ENCODE measurements around the gene ATP4B.

The ATP4B gene

DNA sequence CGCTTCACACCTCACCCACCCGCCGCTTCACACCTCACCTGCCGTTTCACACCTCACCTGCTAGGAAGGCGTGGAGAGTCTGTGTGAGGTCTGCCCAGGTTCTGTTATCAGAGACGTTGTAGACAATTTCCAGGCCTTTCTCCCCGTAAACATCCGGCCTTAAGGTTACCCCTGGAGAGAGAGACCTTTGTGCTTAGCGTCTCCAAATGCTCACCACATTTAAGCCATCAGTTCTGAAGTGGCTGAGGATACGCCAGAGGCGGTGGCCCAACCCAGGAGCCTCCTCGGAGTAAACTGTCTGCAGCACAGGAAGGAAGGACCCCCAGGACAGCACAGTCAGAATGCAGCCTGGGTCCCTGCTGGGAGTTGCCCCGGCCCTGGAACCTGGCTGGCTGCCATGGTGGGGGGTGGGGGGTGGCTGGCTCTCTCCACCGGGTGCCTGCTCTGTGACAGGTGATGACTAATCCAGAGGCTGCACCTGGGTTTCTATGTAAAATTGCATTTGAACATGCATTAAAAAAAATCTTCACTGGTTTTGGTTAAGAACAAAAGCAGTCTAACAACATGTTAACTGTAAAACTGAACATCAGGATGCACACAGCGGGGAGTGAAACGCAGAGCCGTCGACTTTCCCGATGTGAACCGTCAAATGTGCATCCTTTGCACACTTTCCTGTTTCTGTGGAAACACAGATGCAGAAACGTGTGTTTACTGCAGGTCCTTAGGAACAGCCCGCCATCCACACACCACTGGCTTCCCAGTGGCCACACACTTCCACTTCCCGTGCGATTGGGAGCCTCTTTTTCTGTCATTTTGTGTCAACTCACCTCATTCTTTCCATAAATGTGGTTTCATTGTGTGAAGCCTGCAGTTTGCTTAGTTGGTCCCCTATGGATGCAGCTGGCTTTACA is 4.5 kb downstream of the ATP4B start:
- no peak for DNase-seq (ENCODE audit: low read depth)

GRCh38 chr13:113652404-113653263 is 5.4 kb downstream of the ATP4B start:
- TF ChIP-seq, protein P1, sequence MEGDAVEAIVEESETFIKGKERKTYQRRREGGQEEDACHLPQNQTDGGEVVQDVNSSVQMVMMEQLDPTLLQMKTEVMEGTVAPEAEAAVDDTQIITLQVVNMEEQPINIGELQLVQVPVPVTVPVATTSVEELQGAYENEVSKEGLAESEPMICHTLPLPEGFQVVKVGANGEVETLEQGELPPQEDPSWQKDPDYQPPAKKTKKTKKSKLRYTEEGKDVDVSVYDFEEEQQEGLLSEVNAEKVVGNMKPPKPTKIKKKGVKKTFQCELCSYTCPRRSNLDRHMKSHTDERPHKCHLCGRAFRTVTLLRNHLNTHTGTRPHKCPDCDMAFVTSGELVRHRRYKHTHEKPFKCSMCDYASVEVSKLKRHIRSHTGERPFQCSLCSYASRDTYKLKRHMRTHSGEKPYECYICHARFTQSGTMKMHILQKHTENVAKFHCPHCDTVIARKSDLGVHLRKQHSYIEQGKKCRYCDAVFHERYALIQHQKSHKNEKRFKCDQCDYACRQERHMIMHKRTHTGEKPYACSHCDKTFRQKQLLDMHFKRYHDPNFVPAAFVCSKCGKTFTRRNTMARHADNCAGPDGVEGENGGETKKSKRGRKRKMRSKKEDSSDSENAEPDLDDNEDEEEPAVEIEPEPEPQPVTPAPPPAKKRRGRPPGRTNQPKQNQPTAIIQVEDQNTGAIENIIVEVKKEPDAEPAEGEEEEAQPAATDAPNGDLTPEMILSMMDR (IDR thresholded peaks at IDR 0.05; ENCODE audit: low read depth, low read length, missing control alignments): no peak
- DNase-seq (ENCODE audit: low read depth): no peak
- in situ Hi-C loops (cut with HindIII; ENCODE audit: low sequenced_read_pairs): no loop called here
- H3K4me3 ChIP-seq (ENCODE audit: low read depth, low read length): no peak overlapping the region

More for the DNA sequence above, 4.5 kb downstream of the ATP4B start:
- H3K4me3 ChIP-seq (ENCODE audit: low read depth, low read length): no peak overlapping the region
- in situ Hi-C loops (cut with HindIII; ENCODE audit: low sequenced_read_pairs): no loop called here
- TF ChIP-seq, protein P1 (IDR thresholded peaks at IDR 0.05; ENCODE audit: low read depth, low read length, missing control alignments): no peak

GRCh38 chr13:113651511-113652403 is 6.2 kb downstream of the ATP4B start:
- in situ Hi-C loops (cut with HindIII; ENCODE audit: low sequenced_read_pairs): no loop called here
- no peak overlapping the region for H3K4me3 ChIP-seq (ENCODE audit: low read depth, low read length)
- TF ChIP-seq, protein P1 (IDR thresholded peaks at IDR 0.05; ENCODE audit: low read depth, low read length, missing control alignments): no peak
- no peak for DNase-seq (ENCODE audit: low read depth)

DNA sequence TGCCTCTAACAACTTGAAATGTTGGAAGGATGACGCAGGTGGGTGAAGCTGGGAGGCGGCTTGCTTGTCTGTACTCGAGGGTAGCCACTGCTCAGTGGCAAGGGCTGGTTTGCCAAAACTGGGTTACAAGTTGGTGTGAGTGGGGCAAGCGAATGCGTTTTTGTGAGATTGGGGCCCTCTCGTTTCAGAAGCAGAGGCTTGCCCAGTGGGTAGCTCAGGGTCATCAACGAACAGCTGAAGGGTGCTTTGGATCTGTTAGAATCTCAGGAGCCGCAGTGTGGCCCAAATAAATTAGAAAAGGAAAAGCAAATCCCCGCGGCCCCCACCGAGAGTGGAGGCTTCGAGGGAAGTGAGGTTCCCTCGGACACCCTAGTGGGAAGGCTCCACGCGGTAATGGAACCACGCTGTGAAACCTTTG is 7.3 kb downstream of the ATP4B start:
- in situ Hi-C loops (cut with HindIII; ENCODE audit: low sequenced_read_pairs): no loop called here

GRCh38 chr13:113650275-113650674 is 7.7 kb downstream of the ATP4B start:
- H3K4me3 ChIP-seq (ENCODE audit: low read depth, low read length): no peak overlapping the region
- in situ Hi-C loops (cut with HindIII; ENCODE audit: low sequenced_read_pairs): no loop called here
- TF ChIP-seq, protein P1 (IDR thresholded peaks at IDR 0.05; ENCODE audit: low read depth, low read length, missing control alignments): no peak
- no peak for DNase-seq (ENCODE audit: low read depth)

More for the DNA sequence above, 7.3 kb downstream of the ATP4B start:
- no peak overlapping the region for H3K4me3 ChIP-seq (ENCODE audit: low read depth, low read length)
- DNase-seq (ENCODE audit: low read depth): no peak
- TF ChIP-seq, protein P1 (IDR thresholded peaks at IDR 0.05; ENCODE audit: low read depth, low read length, missing control alignments): no peak

Measured in astrocyte of the cerebellum (primary cell).